ENCODE measurements around the gene NDUFC2. TPM values are rescaled to one million over a fixed set of nuclear protein-coding genes. Genes with fewer than 3 reads are reported as not detected.
A peak's percentile ranks its signal among the peaks of the same experiment; 100 is the strongest.
"Not testable (repeated sequence)": the region's sequence is repeated elsewhere in the genome, so short reads cannot be mapped to it uniquely, and the experiment has no call there.

The NDUFC2 gene
- polyA plus RNA-seq, 6 donors from 2014 or later = 138 to 164 (median 149) TPM

- peak overlapping the region in 1 of 6 donors; percentile 35 for H3K27ac Mint-ChIP-seq
- not testable (repeated sequence) for H3K4me3 Mint-ChIP-seq; H3K36me3 Mint-ChIP-seq; H3K9me3 Mint-ChIP-seq; H3K4me1 Mint-ChIP-seq; H3K27me3 Mint-ChIP-seq; ATAC-seq (ENCODE audit: low read depth in 2 of 2); DNase-seq
These were observed 6.9 kb upstream of the NDUFC2 start for GRCh38 chr11:78086521-78087074.

- H3K36me3 Mint-ChIP-seq = no peaks in the 10 kb centered on the region
- H3K27ac Mint-ChIP-seq = no peak overlapping the region
- DNase-seq = no peak
- peaks cover 4 to 10% (median 6%) of the 10 kb centered on the region in 3 donors for H3K4me1 Mint-ChIP-seq
- no peaks in the 10 kb centered on the region for H3K9me3 Mint-ChIP-seq
- H3K4me3 Mint-ChIP-seq = no peak overlapping the region
- no peaks in the 10 kb centered on the region for H3K27me3 Mint-ChIP-seq
- ATAC-seq (ENCODE audit: low read depth in 2 of 2) = no peak
These were observed 6.3 kb upstream of the NDUFC2 start for GRCh38 chr11:78085972-78086371.

GRCh38 chr11:78084506-78084905, 4.8 kb upstream of the NDUFC2 start:
- H3K4me1 Mint-ChIP-seq = peaks cover 4 to 21% (median 8%) of the 10 kb centered on the region in 3 donors
- H3K27ac Mint-ChIP-seq; H3K36me3 Mint-ChIP-seq; ATAC-seq (ENCODE audit: low read depth in 2 of 2); H3K27me3 Mint-ChIP-seq; H3K9me3 Mint-ChIP-seq; DNase-seq; H3K4me3 Mint-ChIP-seq: not testable (repeated sequence)

GRCh38 chr11:78083021-78083420, 3.4 kb upstream of the NDUFC2 start:
- H3K4me1 Mint-ChIP-seq = peaks cover 10 to 33% (median 19%) of the 10 kb centered on the region in 3 donors
- H3K9me3 Mint-ChIP-seq = no peaks in the 10 kb centered on the region
- no peaks in the 10 kb centered on the region for H3K27me3 Mint-ChIP-seq
- ATAC-seq (ENCODE audit: low read depth in 2 of 2) = no peak
- no peaks in the 10 kb centered on the region for H3K36me3 Mint-ChIP-seq
- DNase-seq = no peak
- peak overlapping the region in 1 of 6 donors; percentile 46 for H3K27ac Mint-ChIP-seq
- H3K4me3 Mint-ChIP-seq = peak overlapping the region in 1 of 8 donors; percentile 8

- Mint-ChIP-seq H3K4me3 (peak overlapping the region in 6 of 8 donors; percentile 4 to 42 (median 25)), H3K27ac (peak overlapping the region in 1 of 6 donors; percentile 5), H3K9me3 (no peaks in the 10 kb centered on the region), H3K27me3 (no peaks in the 10 kb centered on the region), H3K4me1 (peaks cover 14 to 40% (median 25%) of the 10 kb centered on the region in 3 donors), H3K36me3 (no peaks in the 10 kb centered on the region)
- ATAC-seq (ENCODE audit: low read depth in 2 of 2) (no peak), DNase-seq (no peak)
These were observed 2.5 kb upstream of the NDUFC2 start for GRCh38 chr11:78082146-78082545.

- DNase-seq (no peak), ATAC-seq (ENCODE audit: low read depth in 2 of 2) (no peak)
- no peaks in the 10 kb centered on the region for H3K27me3 Mint-ChIP-seq
- H3K36me3 Mint-ChIP-seq = no peaks in the 10 kb centered on the region
- no peaks in the 10 kb centered on the region for H3K9me3 Mint-ChIP-seq
- H3K4me1 Mint-ChIP-seq = peaks cover 17 to 45% (median 29%) of the 10 kb centered on the region in 3 donors
- H3K4me3 Mint-ChIP-seq = peak overlapping the region in 5 of 8 donors; percentile 29 to 94 (median 47)
- peak overlapping the region in 3 of 6 donors; percentile 5 to 90 (median 6) for H3K27ac Mint-ChIP-seq
These were observed 1.9 kb upstream of the NDUFC2 start for GRCh38 chr11:78081583-78081982.

- no peak for DNase-seq
- peaks cover 20 to 51% (median 36%) of the 10 kb centered on the region in 3 donors for H3K4me1 Mint-ChIP-seq
- peak overlapping the region in 3 of 6 donors; percentile 6 to 90 (median 35) for H3K27ac Mint-ChIP-seq
- no peak for ATAC-seq (ENCODE audit: low read depth in 2 of 2)
- peak overlapping the region in 7 of 8 donors; percentile 29 to 98 (median 68) for H3K4me3 Mint-ChIP-seq
- no peaks in the 10 kb centered on the region for H3K27me3 Mint-ChIP-seq
- no peaks in the 10 kb centered on the region for H3K36me3 Mint-ChIP-seq
- H3K9me3 Mint-ChIP-seq = no peaks in the 10 kb centered on the region
These were observed 1.3 kb upstream of the NDUFC2 start for GRCh38 chr11:78080818-78081495.

- H3K4me1 Mint-ChIP-seq = peaks cover 24 to 57% (median 40%) of the 10 kb centered on the region in 3 donors
- H3K9me3 Mint-ChIP-seq = no peaks in the 10 kb centered on the region
- ATAC-seq (ENCODE audit: low read depth in 2 of 2) (no peak), DNase-seq (no peak)
- no peaks in the 10 kb centered on the region for H3K36me3 Mint-ChIP-seq
- no peaks in the 10 kb centered on the region for H3K27me3 Mint-ChIP-seq
- H3K4me3 Mint-ChIP-seq = peak overlapping the region in 7 of 8 donors; percentile 90 to 98 (median 94)
- H3K27ac Mint-ChIP-seq = peak overlapping the region; percentile 40 to 94 (median 76)
These were observed 589 bp upstream of the NDUFC2 start for GRCh38 chr11:78080084-78080817.

GRCh38 chr11:78078218-78079167, 1.2 kb downstream of the NDUFC2 start:
- peak overlapping the region in 7 of 8 donors; percentile 90 to 98 (median 94) for H3K4me3 Mint-ChIP-seq
- peak overlapping the region; percentile 40 to 94 (median 76) for H3K27ac Mint-ChIP-seq
- no peak for DNase-seq
- peaks cover 32 to 65% (median 55%) of the 10 kb centered on the region in 3 donors for H3K4me1 Mint-ChIP-seq
- ATAC-seq (ENCODE audit: low read depth in 2 of 2) = no peak
- no peaks in the 10 kb centered on the region for H3K36me3 Mint-ChIP-seq
- no peaks in the 10 kb centered on the region for H3K9me3 Mint-ChIP-seq
- no peaks in the 10 kb centered on the region for H3K27me3 Mint-ChIP-seq

GRCh38 chr11:78077592-78077991, 2.1 kb downstream of the NDUFC2 start:
- H3K27me3 Mint-ChIP-seq; DNase-seq; ATAC-seq (ENCODE audit: low read depth in 2 of 2); H3K9me3 Mint-ChIP-seq; H3K36me3 Mint-ChIP-seq: not testable (repeated sequence)
- peak overlapping the region in 6 of 8 donors; percentile 51 to 98 (median 92) for H3K4me3 Mint-ChIP-seq
- H3K4me1 Mint-ChIP-seq = peaks cover 33 to 71% (median 59%) of the 10 kb centered on the region in 3 donors
- peak overlapping the region in 2 of 6 donors; percentile 6 to 36 for H3K27ac Mint-ChIP-seq

- Mint-ChIP-seq H3K4me3 (peak overlapping the region in 4 of 8 donors; percentile 5 to 58 (median 34)), H3K9me3 (no peaks in the 10 kb centered on the region), H3K27ac (peak overlapping the region in 4 of 6 donors; percentile 34 to 60 (median 45)), H3K27me3 (no peaks in the 10 kb centered on the region), H3K4me1 (peaks cover 37 to 73% (median 64%) of the 10 kb centered on the region in 3 donors), H3K36me3 (peaks cover under 1 to 4% of the 10 kb centered on the region in 2 donors)
- DNase-seq (no peak), ATAC-seq (ENCODE audit: low read depth in 2 of 2) (no peak)
These were observed 2.8 kb downstream of the NDUFC2 start for GRCh38 chr11:78076733-78077403.

GRCh38 chr11:78074756-78075155, 4.9 kb downstream of the NDUFC2 start:
- H3K4me1 Mint-ChIP-seq = peaks cover 33 to 57% (median 55%) of the 10 kb centered on the region in 3 donors
- no peak overlapping the region for H3K4me3 Mint-ChIP-seq
- no peak for DNase-seq

More at GRCh38 chr11:78074756-78075155, 4.9 kb downstream of the NDUFC2 start:
- H3K27me3 Mint-ChIP-seq = no peaks in the 10 kb centered on the region
- H3K27ac Mint-ChIP-seq = peak overlapping the region in 1 of 6 donors; percentile 1
- ATAC-seq (ENCODE audit: low read depth in 2 of 2) = no peak
- H3K36me3 Mint-ChIP-seq = peaks cover 4 to 7% of the 10 kb centered on the region in 2 donors
- no peaks in the 10 kb centered on the region for H3K9me3 Mint-ChIP-seq

Data from naive B cell (primary cell).